PC-9 (cell line): ENCODE results near the gene FOXN3. TPM values are rescaled to one million over a fixed set of nuclear protein-coding genes. Genes with fewer than 3 reads are reported as not detected.

Experiments
- BruUV-seq: library from RNA; stranded (reverse); fragments of 400-500 nt; replicated peaks from 2 replicates; lab custom pipeline; 2021; lab: Mats Ljungman, UMichigan
- CTCF ChIA-PET: fragments of 300-600 bp; sonication (Branson Sonifier 250); formaldehyde crosslinking; loops from one replicate; lab custom pipeline; 2022; ENCODE audit warnings: antibody characterized with exemption; lab: Charles Lee
- POLR2A ChIA-PET: fragments of 300-600 bp; sonication (Branson Sonifier 250); formaldehyde crosslinking; loops from one replicate; lab custom pipeline; 2022; ENCODE audit warnings: antibody characterized with exemption; ENCODE audit not compliant: unreplicated experiment; lab: Charles Lee
- DNase-seq, 2 experiments: peaks; one replicate each; pipeline versions ENCODE4 v3.0.0 to v3.0.0-alpha.2; 2015 to 2022; ENCODE audit warnings: mixed read lengths in 1 of 2
- H2AFZ ChIP-seq: fragments of 200-600 bp; sonication (generic); 2 replicates; pipeline ENCODE4 v1.8.1; 2017; ENCODE audit warnings: antibody characterized with exemption
- H3F3A ChIP-seq: fragments of 200-600 bp; sonication (generic); 2 replicates; pipeline ENCODE4 v1.8.1; 2017; ENCODE audit warnings: antibody characterized with exemption, mild to moderate bottlenecking, low read depth; ENCODE audit not compliant: insufficient read depth
- H3K27ac ChIP-seq: fragments of 200-600 bp; sonication (generic); 2 replicates; pipeline ENCODE4 v1.6.1; 2016; ENCODE audit warnings: mixed run types
- H3K27me3 ChIP-seq: fragments of 200-600 bp; sonication (generic); 2 replicates; pipeline ENCODE4 v1.6.1; 2016; ENCODE audit warnings: low read depth, mixed run types; ENCODE audit not compliant: insufficient read depth
- H3K36me3 ChIP-seq: fragments of 200-600 bp; sonication (generic); 2 replicates; pipeline ENCODE4 v1.6.1; 2016; ENCODE audit warnings: low read depth, mixed run types
- H3K4me1 ChIP-seq: fragments of 200-600 bp; sonication (generic); replicated peaks from 2 replicates; pipeline ENCODE4 v1.6.1; 2016; ENCODE audit warnings: mixed run types; ENCODE audit not compliant: insufficient read depth
- H3K4me2 ChIP-seq: fragments of 200-600 bp; sonication (generic); 2 replicates; pipeline ENCODE4 v1.6.1; 2017; ENCODE audit warnings: mixed run types
- H3K4me3 ChIP-seq: fragments of 200-600 bp; sonication (generic); 2 replicates; pipeline ENCODE4 v1.6.1; 2016; ENCODE audit warnings: mixed run types
- H3K79me2 ChIP-seq: fragments of 200-600 bp; sonication (generic); 2 replicates; pipeline ENCODE4 v1.6.1; 2017; ENCODE audit warnings: low read depth, mixed run types
- H3K9me2 ChIP-seq: fragments of 200-600 bp; sonication (generic); 2 replicates; pipeline ENCODE4 v1.8.1; 2017; ENCODE audit warnings: mild to moderate bottlenecking; ENCODE audit not compliant: insufficient read depth
- H3K9me3 ChIP-seq: fragments of 200-600 bp; sonication (generic); 2 replicates; pipeline ENCODE4 v1.8.1; 2016; ENCODE audit warnings: low read depth; ENCODE audit not compliant: insufficient read depth
- H4K20me1 ChIP-seq: fragments of 200-600 bp; sonication (generic); 2 replicates; pipeline ENCODE4 v1.8.1; 2017; ENCODE audit not compliant: insufficient read depth
- CTCF ChIP-seq: fragments of 200-600 bp; sonication (generic); conservative IDR thresholded peaks from 2 replicates; pipeline ENCODE4 v1.6.1; 2017; ENCODE audit warnings: mixed run types, antibody characterized with exemption, mild to moderate bottlenecking, moderate library complexity
- EZH2 ChIP-seq: fragments of 200-600 bp; sonication (generic); IDR thresholded peaks from 2 replicates; pipeline ENCODE4 v1.8.0; 2017; ENCODE audit warnings: antibody characterized with exemption, low read depth
- intact Hi-C: fragments of 100-400 bp; cut with micrococcal nuclease; formaldehyde crosslinking; loops from one replicate; pipeline ENCODE4 v1.10.0; 2022; ENCODE audit not compliant: unreplicated experiment
- total RNA-seq: library from RNA; stranded (reverse); gene quantifications from 2 replicates; pipeline ENCODE4 v1.2.3, GENCODE V29; 2021

FOXN3 gene
- total RNA-seq, 1 experiment from 2014 or later = 4.2 TPM

GRCh38 chr14:89429199-89430181 is 12.5 kb upstream of the FOXN3 start:
- Histone ChIP-seq H3K36me3 (no peaks in the 10 kb centered on the region), H3K4me3 (no peak overlapping the region), H3K4me2 (no peak overlapping the region), H3F3A (no peaks in the 10 kb centered on the region), H3K9me3 (no peaks in the 10 kb centered on the region), H3K27ac (no peak overlapping the region), H3K4me1 (no peaks in the 10 kb centered on the region), H3K79me2 (no peaks in the 10 kb centered on the region), H3K27me3 (peaks cover 17% of the 10 kb centered on the region; the same call in 1 of the 2 replicates), H2AFZ (no peak overlapping the region), H4K20me1 (no peaks in the 10 kb centered on the region), H3K9me2 (no peaks in the 10 kb centered on the region)
- DNase-seq = no peak
- ChIA-PET POLR2A (no interaction called here), CTCF (no interaction called here)
- BruUV-seq = no TSS peak
- intact Hi-C loops = no loop called here
- TF ChIP-seq CTCF = no peak
- no peak for TF ChIP-seq EZH2

DNA sequence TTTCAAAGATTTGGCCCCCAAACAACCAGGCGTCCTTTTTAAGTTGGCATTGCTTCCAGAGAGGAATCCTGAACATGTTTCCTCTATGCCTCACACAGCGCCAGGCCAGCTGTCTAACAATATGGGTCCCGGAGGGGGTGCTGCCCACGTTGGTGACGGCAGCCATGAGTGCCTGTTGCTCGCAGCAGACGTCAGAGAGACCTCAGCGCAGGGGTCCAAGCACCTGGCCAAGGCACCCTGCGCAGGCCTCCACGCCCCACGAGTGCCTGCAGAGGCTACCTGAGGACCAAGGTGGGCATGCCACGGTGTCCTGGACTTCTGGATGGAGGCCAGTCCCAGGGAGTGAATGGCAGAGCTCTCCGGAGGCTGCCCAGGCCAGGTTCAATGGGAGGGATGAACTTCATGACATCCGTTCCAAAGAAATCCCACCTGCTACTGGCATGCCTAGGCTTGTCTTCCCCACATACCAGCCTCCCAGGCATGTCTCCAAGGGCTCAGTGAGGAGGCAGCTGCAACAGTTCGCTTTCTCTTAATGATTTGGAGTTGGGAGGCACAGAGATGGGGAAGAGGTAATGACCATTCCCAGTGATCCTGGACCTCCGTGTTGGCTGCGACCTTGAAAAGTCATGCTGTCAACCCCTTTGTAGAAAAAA is 11.6 kb upstream of the FOXN3 start:
- H3K79me2 ChIP-seq = no peaks in the 10 kb centered on the region
- no peak overlapping the region for H3K27ac ChIP-seq
- H4K20me1 ChIP-seq = no peaks in the 10 kb centered on the region
- ChIA-PET CTCF (no interaction called here), POLR2A (no interaction called here)
- no peak for DNase-seq
- H3K27me3 ChIP-seq = peaks cover 17% of the 10 kb centered on the region; the same call in 1 of the 2 replicates
- H3K9me2 ChIP-seq = no peaks in the 10 kb centered on the region
- intact Hi-C loops = no loop called here
- no peaks in the 10 kb centered on the region for H3K4me1 ChIP-seq
- H3K36me3 ChIP-seq = no peaks in the 10 kb centered on the region
- H3K4me2 ChIP-seq = no peak overlapping the region
- TF ChIP-seq CTCF = no peak
- no peak for TF ChIP-seq EZH2
- H3F3A ChIP-seq = no peaks in the 10 kb centered on the region
- H3K9me3 ChIP-seq = no peaks in the 10 kb centered on the region
- no peak overlapping the region for H2AFZ ChIP-seq
- no peak overlapping the region for H3K4me3 ChIP-seq
- no TSS peak for BruUV-seq

DNA sequence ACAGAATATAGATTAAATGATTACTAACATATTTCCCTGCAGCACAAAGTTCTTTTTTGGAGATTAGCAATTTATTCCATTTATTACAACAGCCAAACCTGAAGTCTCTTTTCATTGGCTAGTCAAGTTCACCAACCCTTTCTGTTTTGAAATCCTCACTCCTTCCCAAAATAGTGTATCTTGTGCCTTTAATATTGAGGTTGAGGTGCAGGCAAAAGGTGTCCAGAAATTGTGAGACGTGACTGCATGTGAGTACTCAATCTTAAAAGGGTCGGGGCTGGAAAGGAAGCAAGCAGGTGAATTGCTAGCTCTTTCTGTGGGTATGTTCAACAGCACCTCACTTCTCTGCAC is 11.1 kb upstream of the FOXN3 start:
- Histone ChIP-seq H3K9me2 (no peaks in the 10 kb centered on the region), H3K27ac (no peak overlapping the region), H3F3A (no peaks in the 10 kb centered on the region), H3K4me2 (no peak overlapping the region), H3K36me3 (no peaks in the 10 kb centered on the region), H3K4me1 (no peaks in the 10 kb centered on the region), H3K4me3 (no peak overlapping the region), H3K9me3 (no peaks in the 10 kb centered on the region), H4K20me1 (no peaks in the 10 kb centered on the region), H3K79me2 (no peaks in the 10 kb centered on the region), H2AFZ (no peak overlapping the region), H3K27me3 (peaks cover 18% of the 10 kb centered on the region; the same call in 1 of the 2 replicates)
- ChIA-PET POLR2A (no interaction called here), CTCF (no interaction called here)
- BruUV-seq = no TSS peak
- TF ChIP-seq EZH2 = no peak
- no peak for TF ChIP-seq CTCF
- no peak for DNase-seq
- intact Hi-C loops = no loop called here
